Epithelial cell of proximal tubule (primary cell): ENCODE data around the gene RSAD2. TPM values are rescaled to one million over a fixed set of nuclear protein-coding genes. Genes with fewer than 3 reads are reported as not detected.
"Not testable (repeated sequence)": the region's sequence is repeated elsewhere in the genome, so short reads cannot be mapped to it uniquely, and the experiment has no call there.

Experiments used
- DNase-seq: peaks from one replicate; pipeline ENCODE4 v3.0.0-alpha.2; 2011; ENCODE audit warnings: low read depth
- H3K4me3 ChIP-seq: 2 replicates; pipeline ENCODE4 v1.5.1; 2011; ENCODE audit warnings: low read depth, mild to moderate bottlenecking, low read length
- CTCF ChIP-seq: conservative IDR thresholded peaks from 2 replicates; pipeline ENCODE4 v1.5.1; 2012; ENCODE audit warnings: low read depth, mild to moderate bottlenecking, low read length
- total RNA-seq: library from RNA; depleted of rRNA; stranded (reverse); fragments of >200 nt; gene quantifications from 2 replicates; pipeline ENCODE4 v1.2.3, GENCODE V29; 2015

Gene RSAD2
- total RNA-seq, 1 donor from 2014 or later: under 0.01 TPM

GRCh38 chr2:6846967-6847681, 30.5 kb upstream of the RSAD2 start:
- no peak overlapping the region for H3K4me3 ChIP-seq
- no peak for DNase-seq
- no peak for TF ChIP-seq CTCF

- TF ChIP-seq CTCF: no peak
- H3K4me3 ChIP-seq: no peak overlapping the region
- DNase-seq: no peak
Observed at GRCh38 chr2:6852195-6852594, 25.4 kb upstream of the RSAD2 start.

DNA sequence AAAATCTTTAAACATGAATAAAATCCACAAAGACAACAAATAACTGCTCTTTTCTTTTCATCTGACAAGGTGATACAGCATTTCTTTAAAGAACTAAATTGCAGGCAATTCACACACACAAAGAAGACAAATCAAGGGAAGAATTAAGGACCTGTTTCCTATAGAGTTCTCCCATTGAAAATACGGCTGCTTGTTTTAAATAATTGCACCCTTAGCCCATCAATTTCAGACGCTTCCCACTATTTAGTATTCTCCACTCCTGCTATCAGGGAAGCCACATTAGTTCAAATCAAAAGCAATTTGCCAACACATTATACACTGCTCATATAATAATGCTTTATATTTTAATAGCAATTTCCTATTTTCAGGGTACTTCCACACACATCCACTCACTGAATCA, 23.2 kb upstream of the RSAD2 start:
- DNase-seq: no peak
- no peak overlapping the region for H3K4me3 ChIP-seq
- TF ChIP-seq CTCF: no peak

- TF ChIP-seq CTCF: no peak
- H3K4me3 ChIP-seq: no peak overlapping the region
- no peak for DNase-seq
Observed at GRCh38 chr2:6855860-6856547, 21.6 kb upstream of the RSAD2 start.

GRCh38 chr2:6856548-6856920, 21.0 kb upstream of the RSAD2 start:
- DNase-seq: no peak

GRCh38 chr2:6858466-6859027, 19.0 kb upstream of the RSAD2 start:
- not testable (repeated sequence) for H3K4me3 ChIP-seq, DNase-seq

More at GRCh38 chr2:6856548-6856920, 21.0 kb upstream of the RSAD2 start:
- TF ChIP-seq CTCF: no peak
- H3K4me3 ChIP-seq: no peak overlapping the region

DNA sequence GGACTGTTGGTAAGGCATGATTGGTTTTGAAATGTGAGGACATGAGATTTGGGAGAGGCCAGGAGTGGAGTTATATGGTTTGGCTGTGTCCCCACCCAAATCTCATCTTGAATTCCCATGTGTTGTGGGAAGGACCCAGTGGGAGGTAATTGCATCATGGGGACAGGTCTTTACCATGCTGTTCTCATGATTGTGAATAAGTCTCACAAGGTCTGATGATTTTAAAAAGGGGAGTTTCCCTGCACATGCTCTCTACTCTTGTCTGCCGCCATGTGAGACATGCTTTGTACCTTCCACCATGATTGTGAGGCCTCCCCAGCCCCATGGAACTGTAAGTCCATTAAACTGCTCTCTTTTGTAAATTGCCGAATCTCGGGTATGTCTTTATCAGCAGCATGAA, 17.3 kb upstream of the RSAD2 start:
- no peak for TF ChIP-seq CTCF
- H3K4me3 ChIP-seq: no peak overlapping the region
- DNase-seq: no peak
